OCI-LY3 (cell line): ENCODE data around the gene EFCAB6.

Source experiments
- H2AFZ ChIP-seq: fragments of 200-600, 300-600 bp; shearing (Covaris generic); 2 replicates; pipeline ENCODE4 v1.6.0; 2014; ENCODE audit warnings: antibody characterized with exemption, low read depth, low read length
- H3K27ac ChIP-seq: fragments of 200-600, 300-600 bp; sonication (generic); 2 replicates; pipeline ENCODE4 v1.5.1; 2014; ENCODE audit warnings: mild to moderate bottlenecking, low read length, moderate library complexity, mixed read lengths
- H3K27me3 ChIP-seq: fragments of 200-600, 300-600 bp; sonication (generic); 2 replicates; pipeline ENCODE4 v1.6.1; 2014; ENCODE audit warnings: low read depth, low read length, mixed read lengths
- H3K36me3 ChIP-seq: fragments of 200-600, 300-600 bp; sonication (generic); replicated peaks from 2 replicates; pipeline ENCODE3; 2014; ENCODE audit warnings: low read depth, low read length, mixed read lengths
- H3K4me1 ChIP-seq: fragments of 300-600, 200-600 bp; sonication (generic); 2 replicates; pipeline ENCODE4 v1.6.1; 2014; ENCODE audit warnings: low read length, mixed read lengths
- H3K4me2 ChIP-seq: fragments of 200-600, 300-600 bp; sonication (generic); 2 replicates; pipeline ENCODE4 v1.6.1; 2014; ENCODE audit warnings: low read length, mixed read lengths
- H3K4me3 ChIP-seq: fragments of 300-600, 200-600 bp; sonication (generic); 2 replicates; pipeline ENCODE4 v1.5.1; 2014; ENCODE audit warnings: antibody characterized with exemption, mild to moderate bottlenecking, low read length, moderate library complexity
- H3K79me2 ChIP-seq: fragments of 300-600, 200-600 bp; shearing (Covaris generic); 2 replicates; pipeline ENCODE4 v1.6.1; 2014; ENCODE audit warnings: mild to moderate bottlenecking, low read length, mixed read lengths
- H3K9ac ChIP-seq: fragments of 300-600, 200-600 bp; shearing (Covaris generic); 2 replicates; pipeline ENCODE4 v1.6.0; 2014; ENCODE audit warnings: mild to moderate bottlenecking, low read length, moderate library complexity
- H3K9me3 ChIP-seq: fragments of 200-600, 300-600 bp; shearing (Covaris generic); 2 replicates; pipeline ENCODE4 v1.6.1; 2014; ENCODE audit warnings: low read length, mixed read lengths; ENCODE audit not compliant: insufficient read depth
- H4K20me1 ChIP-seq: fragments of 200-600, 300-600 bp; sonication (generic); 2 replicates; pipeline ENCODE4 v1.6.1; 2016; ENCODE audit warnings: low read length, mixed read lengths; ENCODE audit not compliant: insufficient read depth
- CTCF ChIP-seq: fragments of 200-600, 300-600 bp; sonication (generic); IDR thresholded peaks from 2 replicates; pipeline ENCODE4 v1.5.1; 2014; ENCODE audit warnings: antibody characterized with exemption, low read length, low read depth
- EZH2phosphoT487 ChIP-seq: fragments of 200-600 bp; shearing (Covaris generic); IDR thresholded peaks from 2 replicates; pipeline ENCODE4 v1.6.1; 2018; ENCODE audit warnings: antibody characterized with exemption, mixed run types, low read depth

EFCAB6 gene

GRCh38 chr22:43852573-43853327, 40.6 kb upstream of the EFCAB6 start:
- Histone ChIP-seq H4K20me1 (no peaks in the 10 kb centered on the region), H3K4me1 (no peaks in the 10 kb centered on the region), H3K79me2 (no peaks in the 10 kb centered on the region), H3K4me2 (no peak overlapping the region), H2AFZ (no peak overlapping the region), H3K36me3 (no peaks in the 10 kb centered on the region), H3K27ac (no peak overlapping the region), H3K9ac (no peak overlapping the region), H3K4me3 (no peak overlapping the region), H3K27me3 (peaks cover 47% of the 10 kb centered on the region), H3K9me3 (no peaks in the 10 kb centered on the region)
- no peak for TF ChIP-seq EZH2phosphoT487
- no peak for TF ChIP-seq CTCF

- no peaks in the 10 kb centered on the region for H3K79me2 ChIP-seq
- no peak overlapping the region for H3K27ac ChIP-seq
These were observed 39.8 kb upstream of the EFCAB6 start for GRCh38 chr22:43851979-43852307.

GRCh38 chr22:43851058-43851978, 39.2 kb upstream of the EFCAB6 start:
- Histone ChIP-seq H3K9ac (no peak overlapping the region), H2AFZ (no peak overlapping the region), H3K4me3 (no peak overlapping the region), H3K79me2 (no peaks in the 10 kb centered on the region), H3K27ac (no peak overlapping the region), H4K20me1 (no peaks in the 10 kb centered on the region), H3K4me1 (no peaks in the 10 kb centered on the region), H3K4me2 (no peak overlapping the region), H3K27me3 (peaks cover 38% of the 10 kb centered on the region), H3K9me3 (no peaks in the 10 kb centered on the region), H3K36me3 (no peaks in the 10 kb centered on the region)
- TF ChIP-seq EZH2phosphoT487 (no peak), CTCF (no peak)

More at GRCh38 chr22:43851979-43852307, 39.8 kb upstream of the EFCAB6 start:
- Histone ChIP-seq H2AFZ (no peak overlapping the region), H3K4me3 (no peak overlapping the region), H3K4me1 (no peaks in the 10 kb centered on the region), H3K27me3 (peaks cover 42% of the 10 kb centered on the region), H3K36me3 (no peaks in the 10 kb centered on the region), H3K9ac (no peak overlapping the region), H3K9me3 (no peaks in the 10 kb centered on the region), H3K4me2 (no peak overlapping the region), H4K20me1 (no peaks in the 10 kb centered on the region)
- TF ChIP-seq EZH2phosphoT487 = no peak
- TF ChIP-seq CTCF = no peak

- no peak for TF ChIP-seq CTCF
- TF ChIP-seq EZH2phosphoT487 = no peak
- no peaks in the 10 kb centered on the region for H3K4me1 ChIP-seq
- H3K27me3 ChIP-seq = peaks cover 38% of the 10 kb centered on the region
- no peak overlapping the region for H3K9ac ChIP-seq
- H3K9me3 ChIP-seq = no peaks in the 10 kb centered on the region
- H3K4me2 ChIP-seq = no peak overlapping the region
- H3K79me2 ChIP-seq = no peaks in the 10 kb centered on the region
- H3K4me3 ChIP-seq = no peak overlapping the region
- H3K27ac ChIP-seq = no peak overlapping the region
- H2AFZ ChIP-seq = no peak overlapping the region
- no peaks in the 10 kb centered on the region for H4K20me1 ChIP-seq
- no peaks in the 10 kb centered on the region for H3K36me3 ChIP-seq
These were observed 38.4 kb upstream of the EFCAB6 start for GRCh38 chr22:43850529-43850928.
